Vagina (tissue), 2 donors: ENCODE measurements around the gene SUPT6H. TPM values are rescaled to one million over a fixed set of nuclear protein-coding genes. Genes with fewer than 3 reads are reported as not detected.

Experiments
- DNase-seq, 2 donors: peaks; one replicate each; pipeline ENCODE4 v3.0.0-alpha.2; 2017; ENCODE audit errors: extremely low spot score in 2 of 2
- H3K27ac ChIP-seq: fragments of 200-600 bp; sonication (generic); one replicate; pipeline ENCODE4 v1.5.1; 2019
- H3K27me3 ChIP-seq: fragments of 200-600 bp; sonication (generic); one replicate; pipeline ENCODE4 v1.5.1; 2019
- H3K36me3 ChIP-seq, 2 donors: fragments of 200-600 bp; sonication (generic); one replicate each; pipeline ENCODE4 v1.5.1; 2017 to 2019
- H3K4me1 ChIP-seq: fragments of 200-600 bp; sonication (generic); one replicate; pipeline ENCODE4 v1.5.1; 2019
- H3K4me3 ChIP-seq, 2 donors: fragments of 200-600 bp; sonication (generic); 1 replicate in 1 of 2; 2 replicates in 1 of 2; pipeline ENCODE4 v1.5.1; 2016 to 2019
- H3K9me3 ChIP-seq: fragments of 200-600 bp; sonication (generic); one replicate; pipeline ENCODE4 v1.5.1; 2019
- CTCF ChIP-seq, 3 experiments: fragments of 450-650 bp in 2 of 3; fragments of 200-600 bp in 1 of 3; sonication (generic) in 1 of 3; IDR thresholded peaks; one replicate each; pipeline ENCODE4 v1.5.1; 2017 to 2019; ENCODE audit warnings: antibody characterized with exemption in 3 of 3, mild to moderate bottlenecking in 2 of 3, moderate library complexity in 2 of 3
- POLR2A ChIP-seq, 2 donors: fragments of 450-650 bp; IDR thresholded peaks; one replicate each; pipeline ENCODE4 v1.6.1; 2017; ENCODE audit warnings: antibody characterized with exemption in 2 of 2, mild to moderate bottlenecking in 2 of 2, moderate library complexity in 2 of 2
- POLR2AphosphoS5 ChIP-seq, 2 donors: sonication (generic); formaldehyde crosslinking; IDR thresholded peaks; one replicate each; pipeline ENCODE4 v1.9.0; 2017; ENCODE audit warnings: antibody characterized with exemption in 2 of 2, mild to moderate bottlenecking in 2 of 2, low read depth in 1 of 2; ENCODE audit not compliant: insufficient read depth in 1 of 2
- intact Hi-C: fragments of 100-400 bp; cut with DNase I; formaldehyde crosslinking; loops from one replicate; pipeline ENCODE4 v1.15.1; 2023
- total RNA-seq: library from RNA; depleted of rRNA; stranded (reverse); fragments of >200 nt; gene quantifications from one replicate; pipeline ENCODE4 v1.2.3, GENCODE V29; 2016

SUPT6H gene
- total RNA-seq, 1 donor from 2014 or later = 89.6 TPM

- TF ChIP-seq POLR2AphosphoS5 (IDR thresholded peaks at IDR 0.05; ENCODE audit: insufficient read depth in 1 of 2, low read depth in 1 of 2) (no peak), CTCF (IDR thresholded peaks at IDR 0.05) (peak in 1 of 3 experiments; percentile 3)
- Histone ChIP-seq H3K27ac (peak overlapping the region; percentile 82), H3K4me1 (peaks cover 41% of the 10 kb centered on the region), H3K9me3 (no peaks in the 10 kb centered on the region), H3K27me3 (no peaks in the 10 kb centered on the region), H3K36me3 (peaks cover 0 to 11% of the 10 kb centered on the region in 2 donors), H3K4me3 (peak overlapping the region; percentile 52 to 55)
- no peak for DNase-seq
- intact Hi-C loops = no loop called here
Measured at GRCh38 chr17:28712032-28712704, 50.2 kb downstream of the SUPT6H start.

DNA sequence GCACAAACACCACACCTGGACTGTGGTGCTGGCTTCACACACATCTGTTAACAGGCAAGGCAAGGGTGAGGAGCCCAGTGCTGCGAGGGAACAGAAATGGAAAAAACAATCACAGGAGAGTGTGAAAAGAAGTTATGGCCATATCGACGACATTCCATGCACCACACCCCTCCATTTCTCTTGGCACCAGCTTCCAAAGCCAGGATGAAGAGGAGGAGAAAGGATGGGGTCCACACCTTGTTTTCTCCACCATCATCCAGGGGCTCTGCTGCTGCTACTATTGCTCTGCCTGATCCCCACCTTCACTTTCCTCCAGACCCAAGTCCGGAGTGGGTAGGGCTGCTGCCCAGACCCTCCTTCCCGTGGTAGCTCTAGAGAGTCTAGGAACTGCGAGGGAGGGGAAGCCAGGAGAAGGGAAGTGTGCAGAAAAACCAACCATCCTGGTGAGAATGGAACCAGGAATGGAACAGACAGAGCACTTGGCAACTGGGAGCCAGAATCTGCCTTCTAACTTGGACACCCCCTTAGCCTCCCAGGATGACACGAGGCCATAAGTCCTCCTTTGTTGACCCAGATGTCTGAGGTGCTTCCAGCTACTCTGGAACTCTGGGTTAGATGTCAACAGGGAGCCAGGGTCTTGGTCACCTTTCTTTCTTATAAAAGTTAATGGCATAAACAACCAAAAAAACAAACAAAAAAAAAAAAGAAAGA is 50.9 kb downstream of the SUPT6H start:
- Histone ChIP-seq H3K36me3 (peaks cover 0 to 11% of the 10 kb centered on the region in 2 donors), H3K9me3 (no peaks in the 10 kb centered on the region), H3K27ac (no peak overlapping the region), H3K4me3 (no peak overlapping the region), H3K4me1 (peaks cover 46% of the 10 kb centered on the region), H3K27me3 (no peaks in the 10 kb centered on the region)
- intact Hi-C loops = no loop called here
- TF ChIP-seq POLR2A (IDR thresholded peaks at IDR 0.05) = no peak
- TF ChIP-seq CTCF (IDR thresholded peaks at IDR 0.05) = no peak
- no peak for TF ChIP-seq POLR2AphosphoS5 (IDR thresholded peaks at IDR 0.05; ENCODE audit: insufficient read depth in 1 of 2, low read depth in 1 of 2)
- no peak for DNase-seq

DNA sequence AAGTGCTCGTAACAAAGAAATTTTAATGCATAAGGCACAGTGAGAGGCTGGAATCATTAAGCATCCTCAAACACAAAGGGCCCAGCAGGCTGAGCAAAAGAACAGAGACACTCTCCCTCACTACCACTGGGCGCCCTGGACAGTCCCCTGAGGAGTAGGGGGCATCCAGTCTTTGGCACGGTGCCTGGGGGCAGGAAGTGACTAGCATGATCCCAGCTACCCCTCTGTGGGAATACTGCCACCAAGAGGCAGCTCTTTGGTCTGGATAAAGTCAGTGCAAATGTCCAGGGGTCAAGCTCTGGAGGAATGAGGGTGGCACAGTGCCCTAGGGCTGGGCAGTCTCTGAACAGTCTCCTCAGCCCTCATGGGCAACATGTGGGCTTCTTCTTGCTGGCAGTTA is 52.3 kb downstream of the SUPT6H start:
- intact Hi-C loops = no loop called here
- peaks cover 61% of the 10 kb centered on the region for H3K4me1 ChIP-seq
- H3K27me3 ChIP-seq = no peaks in the 10 kb centered on the region
- no peaks in the 10 kb centered on the region for H3K9me3 ChIP-seq
- TF ChIP-seq POLR2A (IDR thresholded peaks at IDR 0.05) (no peak), POLR2AphosphoS5 (IDR thresholded peaks at IDR 0.05; ENCODE audit: insufficient read depth in 1 of 2, low read depth in 1 of 2) (no peak), CTCF (IDR thresholded peaks at IDR 0.05) (no peak)
- H3K36me3 ChIP-seq = peaks cover 0 to 11% of the 10 kb centered on the region in 2 donors
- H3K4me3 ChIP-seq = no peak overlapping the region
- no peak for DNase-seq
- H3K27ac ChIP-seq = no peak overlapping the region

DNA sequence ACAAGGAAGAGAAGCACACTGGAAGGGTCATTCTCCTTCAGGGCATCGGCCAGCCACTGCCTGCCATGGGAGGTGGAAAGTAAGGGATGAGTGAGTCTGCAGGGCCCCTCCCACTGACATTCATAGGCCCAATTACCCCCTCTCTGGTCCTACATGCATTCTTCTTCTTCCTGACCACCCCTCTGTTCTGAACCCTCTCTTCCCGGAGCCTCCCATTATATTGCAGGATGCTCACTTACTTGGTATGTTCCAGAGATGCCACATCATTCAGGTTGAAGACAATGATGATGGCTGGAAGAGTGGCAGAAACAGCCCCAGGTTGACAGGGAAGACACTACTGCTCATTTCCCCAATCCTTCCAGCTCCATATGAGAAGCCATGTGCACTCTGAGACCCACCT is 53.2 kb downstream of the SUPT6H start:
- no peak overlapping the region for H3K27ac ChIP-seq
- peaks cover 54% of the 10 kb centered on the region for H3K4me1 ChIP-seq
- H3K27me3 ChIP-seq = no peaks in the 10 kb centered on the region
- no peak for DNase-seq
- H3K4me3 ChIP-seq = no peak overlapping the region
- peaks cover 0 to 11% of the 10 kb centered on the region in 2 donors for H3K36me3 ChIP-seq
- intact Hi-C loops = no loop called here
- TF ChIP-seq POLR2AphosphoS5 (IDR thresholded peaks at IDR 0.05; ENCODE audit: insufficient read depth in 1 of 2, low read depth in 1 of 2) (no peak), POLR2A (IDR thresholded peaks at IDR 0.05) (no peak), CTCF (IDR thresholded peaks at IDR 0.05) (no peak)
- H3K9me3 ChIP-seq = no peaks in the 10 kb centered on the region
